GM18526 (cell line): ENCODE measurements around the gene MYO6.

Experiments
- POLR2A ChIP-seq: IDR thresholded peaks from 3 replicates; pipeline ENCODE4 v1.6.1; 2011; ENCODE audit not compliant: insufficient read length; ENCODE audit errors: extremely low read depth

Gene MYO6

DNA sequence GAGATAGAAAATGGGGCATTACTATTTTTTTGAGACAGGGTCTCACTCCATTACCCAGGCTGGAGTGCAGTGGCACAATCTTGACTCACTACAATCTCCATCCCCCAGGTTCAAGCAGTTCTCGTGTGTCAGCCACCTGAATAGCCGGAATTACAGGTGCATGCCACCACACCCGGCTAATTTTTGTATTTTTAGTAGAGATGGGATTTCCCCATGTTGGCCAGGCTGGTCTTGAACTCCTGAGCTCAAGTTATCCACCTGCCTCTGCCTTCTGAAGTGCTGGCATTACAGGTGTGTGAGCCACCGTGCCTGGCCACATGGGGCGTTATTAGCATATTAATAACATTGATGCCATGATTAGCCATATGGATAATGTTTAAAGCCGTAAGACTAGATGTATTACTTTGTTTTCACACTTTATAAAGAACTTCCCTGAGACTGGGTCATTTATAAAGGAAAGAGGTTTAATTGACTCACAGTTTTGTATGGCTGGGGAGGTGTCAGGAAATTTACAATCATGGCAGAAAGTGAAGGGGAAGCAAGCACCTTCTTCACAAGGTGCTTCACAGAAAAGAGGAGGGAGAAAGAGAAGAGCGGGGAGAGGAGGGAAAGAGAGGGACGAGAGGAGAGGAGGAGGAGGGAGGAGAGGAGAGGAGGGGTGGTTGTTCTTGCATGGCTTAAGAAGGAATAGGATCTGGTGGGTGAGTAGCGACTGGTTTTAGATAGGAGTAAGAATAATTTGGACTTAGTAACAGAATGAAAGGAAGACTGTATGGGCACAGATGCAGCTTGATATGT lies 51.9 kb downstream of the MYO6 start:
- TF ChIP-seq POLR2A: no peak

DNA sequence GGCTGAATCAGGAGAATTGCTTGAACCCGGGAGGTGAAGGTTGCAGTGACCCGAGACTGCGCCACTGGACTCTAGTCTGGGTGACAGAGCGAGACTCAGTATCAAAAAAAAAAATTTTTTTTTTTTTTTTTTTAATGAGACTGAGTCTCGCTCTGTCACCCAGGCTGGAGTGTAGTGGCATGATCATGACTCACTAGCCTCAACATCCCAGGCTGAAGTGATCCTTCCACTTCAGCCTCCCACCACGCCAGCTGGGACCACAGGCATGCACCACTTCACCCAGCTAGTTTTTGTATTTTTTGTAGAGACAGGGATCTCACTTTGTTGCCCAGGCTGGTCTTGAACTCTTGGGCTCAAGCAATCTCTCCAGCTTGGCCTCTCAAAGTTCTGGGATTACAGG lies 53.3 kb downstream of the MYO6 start:
- TF ChIP-seq POLR2A: no peak

DNA sequence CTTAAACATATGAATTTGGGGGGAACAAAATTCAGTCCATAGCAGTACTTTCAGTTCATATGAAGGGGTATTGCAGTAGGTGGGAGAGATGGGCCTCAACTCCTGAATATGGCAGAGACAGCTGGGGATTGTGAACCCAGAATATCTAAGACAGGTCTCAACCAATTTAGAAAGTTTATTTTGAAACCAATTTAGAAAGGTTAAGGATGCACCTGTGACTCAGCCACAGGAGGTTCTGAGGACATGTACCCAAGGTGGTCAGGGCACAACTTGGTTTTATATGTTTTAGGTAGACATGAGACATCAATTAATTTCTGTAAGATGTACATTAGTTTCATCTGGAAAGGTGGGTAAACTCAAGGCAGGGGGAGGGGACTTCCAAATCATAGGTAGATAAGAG lies 59.5 kb downstream of the MYO6 start:
- TF ChIP-seq POLR2A: no peak

DNA sequence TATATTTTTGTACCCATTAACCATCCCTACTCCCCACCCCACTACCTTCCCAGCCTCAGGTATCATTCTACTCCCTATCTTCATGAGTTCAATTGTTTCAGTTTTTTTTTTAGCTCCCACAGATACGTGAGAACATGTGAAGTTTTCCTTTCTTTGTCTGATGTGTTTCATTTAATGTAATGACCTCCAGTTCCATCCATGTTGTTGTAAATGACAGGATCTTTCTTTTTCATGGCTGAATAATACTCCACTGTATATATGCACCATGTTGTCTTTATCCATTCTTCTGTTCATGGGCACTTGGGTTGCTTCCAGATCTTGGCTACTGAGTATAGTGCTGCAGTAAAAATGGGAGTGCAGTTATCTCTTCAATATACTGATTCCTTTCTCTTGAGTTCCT lies 63.5 kb downstream of the MYO6 start:
- TF ChIP-seq POLR2A: no peak

DNA sequence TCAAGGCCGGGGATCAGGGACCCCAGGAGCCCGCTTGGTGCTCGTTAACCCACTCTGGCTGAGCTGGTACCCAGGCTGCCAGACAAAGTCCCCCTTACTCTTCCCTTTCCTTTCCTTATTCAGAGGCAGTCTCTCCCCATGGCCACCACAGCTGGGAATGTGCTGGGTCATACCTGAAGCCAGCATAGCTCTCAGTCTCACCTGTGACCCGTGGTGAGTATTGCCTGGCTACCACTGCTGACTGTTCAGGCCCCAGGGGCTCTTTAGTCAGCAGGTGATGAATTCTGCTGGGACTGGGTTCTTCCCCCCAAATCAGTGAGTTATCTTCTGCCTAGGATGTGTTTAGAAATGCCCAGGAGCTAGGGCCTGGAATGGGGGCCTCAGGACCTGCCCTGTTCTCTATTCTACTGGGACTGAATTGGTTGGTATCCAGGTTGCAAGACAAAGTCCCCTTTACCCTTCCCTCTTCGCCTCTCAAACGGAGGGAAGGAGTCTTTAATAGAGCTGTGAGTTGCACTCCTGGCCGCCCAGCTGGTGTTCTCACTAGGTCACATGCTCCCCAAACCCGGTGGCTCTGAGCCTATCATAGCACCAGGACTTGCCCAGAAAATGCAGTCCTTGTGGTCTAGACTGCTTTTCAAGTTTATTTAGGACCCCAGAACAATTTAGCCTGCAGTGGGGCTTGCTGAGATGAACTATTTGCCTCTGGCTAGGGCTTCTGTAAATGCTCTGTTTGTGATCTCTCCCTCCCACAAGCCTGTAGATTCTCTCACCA lies 64.6 kb downstream of the MYO6 start:
- no peak for TF ChIP-seq POLR2A

DNA sequence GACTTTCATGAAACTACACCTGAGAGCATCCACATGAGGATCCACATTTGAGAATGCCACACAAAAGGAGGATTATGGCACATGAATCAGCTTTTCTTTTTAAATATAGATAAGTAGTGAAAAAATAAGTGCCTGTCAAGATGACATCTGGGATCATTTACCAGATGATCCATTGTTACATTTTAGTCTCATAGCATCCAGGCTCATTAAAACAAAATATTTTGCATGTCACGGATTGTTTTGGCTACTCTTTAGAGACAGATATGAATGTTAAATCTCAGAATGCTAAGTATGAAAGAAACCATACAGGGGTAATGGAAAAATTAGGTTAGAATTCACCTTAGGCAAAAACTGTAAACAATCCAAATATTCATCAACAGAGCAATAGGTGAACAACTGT lies 66.7 kb downstream of the MYO6 start:
- no peak for TF ChIP-seq POLR2A

DNA sequence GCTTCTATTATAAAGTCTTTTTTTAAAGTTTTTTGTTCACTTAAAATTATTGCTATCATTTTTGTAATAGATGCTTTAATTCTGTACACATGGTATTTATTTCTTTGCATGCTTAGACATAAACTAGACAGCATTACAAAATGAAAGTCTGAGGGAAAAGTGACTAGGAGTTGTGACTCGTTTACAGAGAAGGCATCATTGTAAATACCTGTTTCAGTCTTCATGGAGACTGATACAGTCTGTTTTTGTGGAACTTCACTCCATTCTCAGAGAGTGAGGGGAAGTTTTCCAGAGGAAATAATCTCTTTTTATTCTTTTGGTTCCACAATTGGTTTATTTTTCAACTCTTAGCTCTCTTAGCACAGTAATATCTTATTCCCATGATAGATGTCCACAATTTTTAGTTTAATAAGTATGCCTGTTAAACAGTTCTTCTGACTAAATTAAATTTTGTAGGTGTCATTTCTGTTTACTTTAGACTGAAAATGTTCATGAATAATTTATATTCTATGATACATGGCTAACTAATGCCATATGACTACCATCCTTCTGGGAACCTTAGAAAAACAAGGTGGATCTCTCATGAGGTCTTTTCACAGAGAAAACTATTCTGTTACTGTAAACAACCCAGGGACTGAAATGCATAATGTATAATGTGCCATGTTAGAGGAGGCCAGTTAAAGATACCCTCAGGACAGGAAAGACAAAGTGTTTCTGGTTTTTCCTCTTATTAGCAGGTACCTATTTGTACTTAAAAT lies 69.2 kb downstream of the MYO6 start:
- TF ChIP-seq POLR2A: no peak

DNA sequence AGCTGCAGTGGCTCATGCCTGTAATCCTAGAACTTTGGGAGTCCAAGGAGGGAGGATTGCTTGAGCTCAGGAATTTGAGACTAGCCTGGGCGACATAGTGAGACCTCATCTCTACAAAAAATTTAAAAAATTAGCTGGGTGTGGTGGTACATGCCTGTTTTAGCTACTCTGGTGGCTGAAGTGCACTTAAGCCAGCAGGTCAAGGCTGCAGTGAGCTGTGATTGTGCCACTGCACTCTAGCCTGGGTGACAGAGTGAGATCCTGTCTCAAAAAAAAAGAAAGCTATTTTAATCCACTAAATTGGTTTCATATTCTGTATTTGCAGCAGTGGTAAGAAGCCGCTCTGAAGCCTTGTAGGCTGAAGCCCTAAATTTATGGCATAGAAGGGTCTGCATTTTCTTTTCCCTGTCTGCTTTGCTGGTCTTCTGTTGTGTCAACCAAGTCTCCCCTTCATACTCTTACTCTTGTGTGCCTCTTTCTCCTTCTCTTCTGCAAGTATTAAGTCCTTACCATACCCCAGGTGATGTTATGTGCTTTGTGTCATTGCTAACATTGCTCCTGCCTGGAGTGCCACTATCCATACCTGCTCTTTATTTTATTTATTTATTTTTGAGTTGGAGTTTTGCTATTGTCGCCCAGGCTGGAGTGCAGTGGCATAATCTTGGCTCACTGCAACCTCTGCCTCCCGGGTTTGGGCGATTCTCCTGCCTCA lies 70.9 kb downstream of the MYO6 start:
- no peak for TF ChIP-seq POLR2A

DNA sequence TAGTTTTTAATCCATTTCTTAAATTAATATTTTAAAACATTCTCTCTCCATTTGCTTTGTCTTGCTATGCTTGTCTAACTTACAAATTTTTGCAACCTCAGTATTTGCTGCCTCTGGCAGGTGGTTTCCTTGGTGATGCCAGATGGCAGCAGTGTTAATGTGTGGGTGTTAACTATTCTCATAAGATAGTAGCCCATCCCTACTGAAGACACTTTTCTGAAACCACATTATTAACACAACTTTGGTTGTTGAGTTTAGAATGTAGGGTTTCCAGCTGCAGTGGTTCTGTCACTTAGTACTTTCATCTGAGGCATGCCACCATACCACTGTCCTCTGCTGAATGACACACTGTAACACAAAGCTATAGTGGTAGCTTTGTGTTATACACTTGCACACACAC lies 75.1 kb downstream of the MYO6 start:
- no peak for TF ChIP-seq POLR2A

DNA sequence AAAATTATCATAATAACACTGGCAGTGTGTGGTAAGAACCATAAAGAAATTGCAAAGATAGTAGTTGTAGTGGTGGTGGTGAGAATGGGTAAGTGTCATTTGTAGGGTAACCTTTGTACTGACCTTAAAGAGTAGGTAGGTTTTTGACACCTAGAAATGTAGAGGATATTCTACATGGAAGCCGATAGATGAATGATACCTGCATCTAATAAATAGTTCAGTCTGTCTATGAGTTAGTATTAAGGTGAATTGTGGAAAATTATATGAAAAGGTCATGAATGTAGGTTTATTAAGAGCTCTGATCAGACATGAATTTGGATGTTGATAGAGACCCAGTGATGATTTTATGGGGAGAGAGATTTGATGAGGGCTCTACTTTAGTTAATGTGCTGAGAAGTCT lies 78.1 kb downstream of the MYO6 start:
- TF ChIP-seq POLR2A: no peak

DNA sequence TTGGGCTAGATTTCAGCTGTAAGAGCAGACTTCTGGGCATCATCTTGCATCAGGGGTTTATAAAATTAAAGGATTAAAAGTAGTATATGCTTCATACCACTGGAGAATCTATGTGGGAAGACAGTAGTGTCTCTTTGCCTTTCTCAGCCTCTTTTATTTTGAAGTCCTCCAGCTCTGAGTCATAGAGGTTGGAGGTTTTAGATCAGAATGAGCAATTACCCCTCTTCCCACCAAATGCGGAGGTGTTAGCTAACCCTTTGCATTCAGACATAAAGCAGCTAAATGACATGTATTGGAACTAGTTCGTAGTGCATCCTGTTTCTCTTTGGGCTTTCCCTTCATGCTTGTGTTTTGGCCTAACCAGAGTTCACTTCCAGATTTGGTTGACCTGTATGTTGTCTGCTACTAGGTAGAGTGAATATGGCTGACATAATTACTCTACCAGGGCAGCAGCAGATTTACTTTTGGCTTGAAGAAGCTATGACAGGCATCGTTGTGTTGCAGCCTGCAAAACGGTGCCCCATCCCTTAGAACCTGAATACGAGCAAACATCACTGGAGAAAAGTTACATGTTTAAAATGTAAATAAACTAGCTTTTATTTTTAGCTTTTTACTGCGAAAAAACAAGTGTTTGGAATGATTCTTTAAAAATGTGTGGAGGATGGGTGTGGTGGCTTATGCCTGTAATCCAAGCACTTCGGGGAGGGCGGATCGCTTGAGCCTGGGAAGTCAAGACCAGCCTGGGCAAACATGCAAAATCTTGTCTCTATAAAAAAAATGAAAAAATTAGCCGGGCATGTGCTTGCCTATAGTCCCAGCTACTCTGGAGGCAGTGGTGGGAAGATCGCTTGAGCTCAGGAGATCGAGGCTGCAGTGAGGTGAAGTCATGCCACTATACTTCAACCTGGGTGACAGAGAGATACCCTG lies 82.2 kb downstream of the MYO6 start:
- no peak for TF ChIP-seq POLR2A

DNA sequence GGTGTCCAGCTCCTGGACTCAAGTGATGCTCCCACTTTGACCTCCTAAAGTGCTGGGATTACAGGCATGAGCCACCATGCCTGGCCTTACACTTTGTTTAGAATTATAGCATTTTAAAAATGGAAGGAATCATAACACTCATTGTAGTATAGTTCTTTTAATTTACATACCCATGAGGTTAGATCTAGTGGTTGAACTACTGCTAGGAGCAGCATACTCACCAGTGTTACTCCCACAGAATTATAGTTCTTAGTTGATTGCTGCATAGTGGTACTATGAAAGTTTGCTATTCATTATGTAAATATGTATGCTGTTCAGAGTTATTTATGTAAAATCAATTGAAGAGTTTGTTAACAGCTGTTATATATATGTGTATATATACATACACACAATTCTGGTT lies 85.4 kb downstream of the MYO6 start:
- no peak for TF ChIP-seq POLR2A

DNA sequence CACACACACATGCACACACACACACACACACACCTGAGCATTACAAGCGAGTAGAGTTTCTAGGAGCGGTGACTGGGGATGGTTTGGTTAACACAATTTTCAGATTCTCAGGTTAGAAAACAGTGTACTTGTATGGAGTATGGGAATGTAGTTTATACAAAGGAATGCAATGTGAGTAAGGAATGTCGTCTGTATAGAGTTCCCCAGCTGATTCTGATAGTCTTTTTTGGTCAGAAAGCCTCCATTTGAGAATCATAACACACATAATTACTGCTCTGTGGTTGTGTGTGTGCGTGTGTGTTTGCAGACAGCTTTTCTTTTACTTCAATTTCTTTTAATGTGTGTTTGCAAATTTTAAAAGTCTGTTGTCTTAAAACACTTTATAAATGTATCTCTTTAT lies 93.2 kb downstream of the MYO6 start:
- no peak for TF ChIP-seq POLR2A

DNA sequence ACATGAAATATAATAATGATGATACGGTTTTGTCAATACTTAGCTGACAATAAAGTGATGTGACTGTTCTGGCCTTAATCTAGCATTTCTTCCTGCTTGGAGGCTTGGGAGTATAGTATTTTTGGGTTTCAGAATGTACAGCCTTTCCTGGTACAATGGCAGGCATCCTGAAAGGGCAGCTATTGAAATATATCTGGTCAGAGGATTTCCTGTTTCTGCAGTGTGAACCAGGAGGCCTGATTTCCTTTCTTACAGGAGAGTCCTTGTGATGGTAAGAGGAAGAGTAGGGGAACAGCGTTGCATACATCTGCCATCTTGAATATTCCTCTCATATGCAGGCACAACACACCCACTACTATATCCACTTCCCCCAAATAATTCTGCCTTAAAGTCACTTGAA lies 93.7 kb downstream of the MYO6 start:
- no peak for TF ChIP-seq POLR2A

DNA sequence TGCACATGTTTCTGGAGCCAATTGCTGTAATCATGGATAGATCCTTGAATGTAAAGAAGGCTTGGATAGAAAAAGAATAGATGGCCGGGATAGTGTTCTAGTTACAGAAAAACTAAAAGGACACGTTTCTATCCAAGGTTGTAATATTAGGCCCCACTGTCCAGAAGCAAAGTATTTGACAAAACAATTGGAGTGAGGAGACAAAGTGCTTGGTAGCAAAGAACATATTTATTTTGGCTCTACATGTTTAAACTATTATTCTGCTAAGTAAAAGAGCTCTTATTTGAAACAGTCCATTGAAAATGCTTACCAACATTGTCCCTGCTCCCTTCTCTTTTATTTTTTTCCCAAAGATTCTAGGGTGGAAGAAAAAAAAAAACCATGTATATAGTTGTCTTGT lies 94.4 kb downstream of the MYO6 start:
- no peak for TF ChIP-seq POLR2A

DNA sequence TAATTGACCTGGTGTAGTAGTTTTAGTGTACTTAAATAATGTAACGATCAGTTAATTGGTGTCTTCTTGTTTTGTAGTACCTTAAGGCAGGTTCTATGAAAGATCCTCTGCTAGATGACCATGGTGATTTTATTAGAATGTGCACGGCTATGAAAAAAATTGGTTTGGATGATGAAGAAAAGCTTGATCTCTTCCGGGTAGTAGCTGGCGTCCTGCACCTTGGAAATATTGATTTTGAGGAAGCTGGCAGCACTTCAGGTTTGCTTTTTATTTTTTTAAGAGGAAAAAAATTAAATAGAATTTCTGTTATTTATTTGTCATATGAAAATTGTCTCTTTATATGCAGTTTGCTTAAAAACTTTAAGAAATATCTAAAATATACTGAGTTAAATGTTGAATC lies 99.2 kb downstream of the MYO6 start:
- no peak for TF ChIP-seq POLR2A
